GM21526 (cell line): ENCODE results near the gene ARMC6.

Experiments used
- ATAC-seq: cut with Tn5 transposase; IDR thresholded peaks from one replicate; pipeline ENCODE4 v1.9.1; 2021; ENCODE audit warnings: moderate library complexity; ENCODE audit not compliant: unreplicated experiment, low FRiP score

ARMC6 gene

DNA sequence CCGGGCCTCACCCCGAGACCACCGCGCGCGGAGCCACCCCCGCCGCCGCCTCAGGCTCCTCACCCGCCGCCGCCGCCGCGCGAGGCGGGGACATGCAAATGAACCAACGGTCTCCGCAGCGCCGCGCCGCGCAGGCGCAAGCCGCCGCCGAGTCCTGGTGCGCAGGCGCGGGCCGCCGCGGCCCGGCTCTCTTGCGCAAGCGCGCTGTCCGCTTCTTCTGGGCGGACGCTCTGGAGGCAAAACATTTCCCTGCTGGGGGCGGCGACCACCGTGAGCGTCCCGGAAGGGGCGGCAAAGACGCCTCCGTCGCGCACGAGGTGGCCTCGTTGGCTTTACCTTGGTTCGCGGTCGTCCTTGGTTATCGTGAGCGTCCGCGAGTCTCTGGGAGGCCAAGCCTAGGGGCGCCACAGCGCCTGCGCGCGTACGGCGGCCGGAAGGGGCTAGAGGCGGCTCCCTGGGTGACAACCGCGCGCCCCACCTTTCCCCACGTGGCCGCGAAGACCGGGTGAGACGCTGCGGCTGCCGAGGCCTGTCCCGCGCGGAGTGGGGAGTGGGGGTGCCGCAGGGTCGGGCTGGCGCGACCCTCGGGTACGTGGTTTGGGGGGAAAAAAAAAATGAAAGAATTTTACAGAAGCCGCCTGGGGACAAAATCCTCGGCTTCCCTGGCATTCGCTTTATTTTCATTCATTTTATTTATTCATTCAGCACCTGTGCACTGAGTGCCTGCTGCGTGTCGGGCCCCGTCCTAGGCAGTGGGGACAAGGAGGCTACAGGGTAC lies at the start of gene ARMC6, which contains the start of gene SUGP2:
Gene ARMC6, plus strand, starts transcription at position 178 of the 778 bp plus-strand sequence. CDS start 607 bp downstream, outside the sequence.
Gene SUGP2, minus strand, starts transcription at position 92 of the 778 bp plus-strand sequence. CDS start 2,446 bp downstream, outside the sequence.
- ATAC-seq = peak; percentile 63

DNA sequence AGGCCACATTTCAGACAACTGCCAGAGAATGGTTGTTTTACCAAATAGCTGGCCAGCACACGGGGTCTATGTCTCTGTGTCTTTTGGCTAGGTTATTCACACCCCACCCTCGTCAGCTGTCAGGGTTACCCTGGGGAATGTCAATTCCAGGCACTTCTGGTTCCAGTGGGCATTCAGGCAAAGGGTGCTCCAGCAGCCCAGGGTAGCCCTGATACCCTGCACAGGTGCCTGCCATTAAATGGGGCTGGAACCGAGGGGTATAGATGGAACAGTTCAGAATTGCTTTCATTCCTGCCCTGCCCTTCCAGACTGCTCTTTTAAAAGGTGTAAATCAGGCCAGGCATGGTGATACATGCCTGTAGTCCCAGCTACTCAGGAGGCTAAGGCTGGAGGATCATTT lies 49.2 kb upstream of the ARMC6 start:
- no peak for ATAC-seq

DNA sequence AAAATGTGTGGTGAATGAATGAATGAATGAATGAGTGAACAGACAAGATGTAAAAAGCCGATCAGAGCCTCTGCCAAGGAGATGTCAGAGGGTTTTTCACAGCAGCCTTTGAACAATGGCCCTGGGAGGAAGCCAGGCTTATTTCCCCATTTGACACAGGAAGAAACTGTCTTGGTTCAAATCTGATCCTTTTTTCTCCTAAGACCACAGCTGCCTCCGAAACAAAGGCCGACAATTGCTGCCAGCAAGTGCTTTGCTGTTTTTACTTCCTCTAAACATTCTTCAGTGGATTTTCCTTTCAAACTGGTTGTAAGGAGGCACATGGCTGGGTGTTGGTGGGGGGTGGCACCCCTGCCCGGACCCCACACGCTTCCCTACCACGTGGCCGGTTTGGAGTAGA lies 48.1 kb upstream of the ARMC6 start:
- ATAC-seq = no peak

DNA sequence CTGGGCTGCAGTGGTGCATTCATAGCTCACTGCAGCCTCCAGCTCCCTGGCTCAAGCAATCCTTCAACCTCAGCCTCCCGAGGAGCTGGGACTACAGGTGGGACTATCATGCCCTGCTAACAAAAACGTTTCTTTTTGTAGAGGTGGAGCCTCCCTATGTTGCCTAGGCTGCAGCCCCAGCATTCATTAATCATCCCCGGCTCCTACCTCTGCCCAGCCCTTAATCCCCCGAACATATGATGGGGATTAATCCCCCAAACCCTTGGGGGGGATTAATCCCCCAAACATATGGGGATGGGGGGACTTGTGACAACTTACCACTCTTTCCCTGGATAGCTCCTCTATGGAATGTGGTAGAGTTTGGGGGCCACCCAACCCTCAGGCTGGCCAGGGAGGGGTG lies 45.9 kb upstream of the ARMC6 start:
- ATAC-seq = no peak

DNA sequence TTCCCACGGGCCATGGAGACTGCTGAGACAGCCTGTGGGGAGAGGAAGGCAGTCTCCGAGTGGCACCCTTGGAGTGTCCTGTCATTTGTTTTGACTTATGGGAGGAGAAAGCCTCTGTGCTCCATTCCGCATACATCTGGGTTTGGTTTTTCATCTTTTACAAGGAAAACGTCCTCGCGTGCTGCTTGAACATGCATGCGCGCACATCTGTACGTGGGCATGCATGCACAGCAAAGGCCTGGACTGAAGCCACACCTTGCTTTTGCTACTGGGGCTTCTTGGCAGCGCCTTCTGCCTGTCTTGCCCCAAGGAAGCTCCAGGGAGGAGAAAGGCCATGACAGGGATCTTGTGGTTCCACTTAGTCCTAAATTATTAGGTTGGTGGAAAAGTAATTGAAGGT lies 44.1 kb upstream of the ARMC6 start:
- ATAC-seq = no peak

DNA sequence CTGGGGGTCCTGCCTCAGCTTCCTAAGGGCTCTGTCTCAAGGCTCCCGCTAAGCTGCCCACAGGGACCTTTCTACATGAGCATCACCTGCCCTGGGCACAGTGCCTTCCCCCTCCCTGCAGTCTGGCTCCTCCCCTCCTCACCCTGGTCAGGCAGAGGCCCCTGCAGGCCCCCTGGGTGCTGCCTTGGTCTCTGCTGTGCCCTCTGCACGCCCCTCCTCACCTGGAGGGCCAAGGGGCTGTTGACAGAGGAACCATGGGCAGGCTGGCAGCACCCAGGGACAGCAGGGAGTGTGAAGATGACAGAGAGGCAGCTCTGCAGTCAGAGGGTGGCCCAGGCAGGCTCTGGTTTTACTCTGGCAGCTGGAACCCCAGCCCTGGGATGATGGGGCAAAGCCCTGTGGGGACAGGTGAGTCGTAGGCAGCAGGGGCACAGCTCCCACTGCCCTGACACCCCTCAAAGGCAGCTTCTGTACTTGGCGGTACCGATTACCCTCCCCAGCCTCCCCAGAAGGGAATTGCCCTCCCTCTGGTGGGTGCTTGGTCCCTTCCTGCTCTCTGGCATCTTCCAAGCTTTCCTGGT lies 43.2 kb upstream of the ARMC6 start:
- ATAC-seq = no peak

DNA sequence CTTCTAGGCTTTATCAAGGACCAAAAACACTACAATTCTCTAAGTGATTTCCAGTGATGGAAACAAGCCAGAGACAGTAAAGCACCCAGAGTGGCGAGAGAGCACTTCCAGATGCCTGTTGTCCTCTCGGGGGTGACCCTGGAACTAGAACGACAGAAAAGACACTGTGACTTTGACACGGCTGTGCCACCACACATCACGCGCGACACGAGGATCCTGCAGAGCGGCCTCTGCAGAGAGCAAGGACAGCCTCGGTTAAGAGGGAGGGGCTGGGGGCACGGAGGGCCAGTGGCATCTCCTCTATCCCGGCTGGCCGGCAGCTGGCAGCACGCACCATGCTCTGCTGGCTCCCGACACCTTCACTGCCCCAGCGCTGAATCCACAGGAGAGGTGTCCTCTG lies 42.4 kb upstream of the ARMC6 start:
- no peak for ATAC-seq

DNA sequence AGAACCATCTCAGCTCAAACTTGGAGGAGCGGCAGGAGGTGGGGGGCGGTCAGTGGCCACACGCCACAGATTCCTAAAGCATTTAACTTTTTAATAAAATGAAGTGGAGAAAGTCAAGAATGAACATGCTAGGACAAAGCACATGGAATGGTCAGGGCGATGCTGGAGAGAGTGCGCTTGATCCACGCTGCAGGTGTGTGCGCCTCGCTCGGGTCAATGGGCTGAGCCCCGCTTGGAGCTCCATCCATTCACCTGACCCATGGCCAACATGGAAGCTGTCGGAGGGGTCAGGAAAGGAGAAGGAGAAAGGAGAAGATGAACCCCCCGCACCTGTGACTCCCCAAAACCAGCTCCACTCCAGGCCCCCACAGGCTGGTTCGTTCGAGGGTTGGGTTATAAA lies 41.9 kb upstream of the ARMC6 start:
- no peak for ATAC-seq

DNA sequence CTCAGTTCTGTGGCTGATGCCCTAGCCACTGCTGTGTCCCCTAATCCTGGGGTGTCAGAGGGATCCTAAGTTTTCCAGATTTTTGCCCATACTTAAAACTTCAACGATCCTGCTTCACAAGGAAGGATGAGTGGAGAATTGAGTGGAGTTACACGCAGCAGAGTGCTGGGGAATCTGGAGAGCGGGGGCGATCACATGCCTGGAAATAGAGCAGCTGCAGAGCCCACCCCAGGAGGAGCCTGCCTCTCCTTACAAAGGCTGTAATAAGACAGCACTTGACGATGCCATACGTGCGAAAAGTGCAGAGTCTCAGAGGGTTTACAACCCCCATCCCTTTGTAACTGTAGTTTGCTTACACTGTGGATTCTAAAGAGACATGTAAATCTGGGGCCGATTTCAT lies 40.7 kb upstream of the ARMC6 start:
- no peak for ATAC-seq

DNA sequence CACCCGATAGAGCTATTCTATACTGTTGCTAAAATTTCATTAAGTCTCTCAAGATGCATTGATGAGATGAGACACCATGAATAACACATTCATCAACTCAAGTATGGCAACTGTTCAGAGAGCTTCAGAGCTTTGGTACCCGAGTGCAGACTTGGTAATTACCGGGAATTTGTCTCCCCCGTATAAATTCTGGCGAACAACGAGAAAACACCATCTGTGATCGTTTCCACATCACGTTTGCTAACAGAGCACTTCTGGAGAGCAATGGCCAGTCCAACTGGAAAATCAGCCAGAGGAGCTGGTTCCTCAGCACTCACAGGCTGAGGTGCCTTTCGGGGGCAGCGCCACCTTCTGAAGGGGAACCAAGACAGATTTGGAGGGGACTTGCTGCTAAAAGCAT lies 40.3 kb upstream of the ARMC6 start:
- ATAC-seq = no peak

DNA sequence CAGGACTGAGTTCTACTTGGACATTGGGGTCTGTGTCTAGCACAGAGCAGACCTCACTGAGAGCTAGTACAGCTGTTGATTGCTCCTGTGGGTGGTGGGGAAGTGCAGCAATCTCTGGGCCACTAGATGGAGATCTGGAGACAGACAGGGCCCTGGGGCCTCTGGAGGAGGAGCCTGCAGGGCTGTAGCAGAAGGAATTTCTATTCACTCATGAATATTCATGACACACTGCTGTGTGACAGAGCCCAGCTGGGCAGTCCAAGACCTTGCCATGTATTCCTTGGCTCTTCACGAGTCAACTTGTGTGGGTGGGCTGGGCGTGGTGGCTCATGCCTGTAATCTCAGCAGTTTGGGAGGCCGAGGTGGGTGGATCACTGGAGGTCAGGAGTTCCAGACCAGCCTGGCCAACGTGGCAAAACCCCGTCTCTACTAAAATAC lies 37.6 kb upstream of the ARMC6 start:
- ATAC-seq = no peak

DNA sequence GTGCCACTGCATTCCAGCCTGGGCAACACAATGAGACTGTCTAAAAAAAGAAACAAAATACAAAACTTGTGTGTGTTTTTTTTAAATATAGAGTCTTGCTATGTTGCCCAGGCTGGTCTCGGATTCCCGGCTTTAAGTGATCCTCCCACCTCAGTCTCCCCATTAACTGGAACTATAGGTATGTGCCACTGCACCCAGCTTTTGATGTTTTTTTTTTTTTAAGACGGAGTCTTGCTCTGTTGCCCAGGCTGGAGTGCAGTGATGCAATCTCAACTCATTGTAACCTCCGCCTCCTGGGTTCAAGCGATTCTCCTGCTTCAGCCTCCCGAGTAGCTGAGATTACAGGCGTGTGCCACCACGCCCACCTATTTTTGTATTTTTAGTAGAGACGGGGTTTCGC lies 37.1 kb upstream of the ARMC6 start:
- ATAC-seq = no peak

DNA sequence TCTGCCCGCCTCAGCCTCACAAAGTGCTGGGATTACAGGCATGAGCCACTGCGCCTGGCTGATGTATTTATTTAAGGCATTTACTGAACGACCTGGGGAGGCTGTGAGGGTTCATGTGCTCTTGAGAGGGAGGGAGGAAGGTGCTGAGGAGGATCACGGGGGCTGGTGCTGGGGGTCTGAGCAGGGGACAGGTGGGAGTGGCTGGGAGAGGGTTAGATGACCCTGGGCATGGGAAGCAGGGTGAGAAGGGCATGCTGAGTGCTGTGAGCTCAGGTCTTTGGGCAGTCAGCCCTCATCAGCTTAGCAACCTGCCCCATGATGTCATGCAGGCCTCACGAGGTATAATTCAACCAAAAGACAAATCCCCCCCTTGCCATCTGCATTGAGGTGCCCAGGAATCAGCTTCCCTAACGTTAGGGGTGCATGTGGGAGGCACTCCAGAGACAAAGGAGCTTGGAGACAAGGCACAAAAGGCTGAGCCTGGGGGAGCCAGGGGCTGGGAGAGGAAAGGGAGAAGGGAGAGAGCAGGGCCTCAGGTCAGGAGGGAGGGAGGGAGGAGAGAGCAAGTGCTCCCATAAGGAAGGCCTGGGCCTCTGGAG lies 36.5 kb upstream of the ARMC6 start:
- no peak for ATAC-seq

DNA sequence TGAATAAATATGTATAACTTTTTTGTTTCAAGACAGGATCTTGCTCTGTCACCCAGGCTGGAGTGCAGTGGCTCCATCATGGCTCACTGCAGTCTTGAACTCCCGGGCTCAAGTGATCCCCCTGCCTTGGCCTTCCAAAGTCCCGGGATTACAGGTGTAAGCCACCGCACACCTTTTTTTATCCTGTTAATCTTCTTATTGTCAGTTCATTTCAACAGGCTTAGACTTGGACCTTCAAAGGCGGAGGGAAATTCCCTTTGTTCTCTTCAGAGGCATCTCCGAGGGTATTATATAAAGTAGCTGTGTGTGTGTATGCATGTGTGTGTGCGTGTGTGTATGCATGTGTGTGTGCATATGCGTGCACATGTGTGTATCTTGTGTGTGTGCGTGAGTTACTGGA lies 35.1 kb upstream of the ARMC6 start:
- ATAC-seq = no peak

DNA sequence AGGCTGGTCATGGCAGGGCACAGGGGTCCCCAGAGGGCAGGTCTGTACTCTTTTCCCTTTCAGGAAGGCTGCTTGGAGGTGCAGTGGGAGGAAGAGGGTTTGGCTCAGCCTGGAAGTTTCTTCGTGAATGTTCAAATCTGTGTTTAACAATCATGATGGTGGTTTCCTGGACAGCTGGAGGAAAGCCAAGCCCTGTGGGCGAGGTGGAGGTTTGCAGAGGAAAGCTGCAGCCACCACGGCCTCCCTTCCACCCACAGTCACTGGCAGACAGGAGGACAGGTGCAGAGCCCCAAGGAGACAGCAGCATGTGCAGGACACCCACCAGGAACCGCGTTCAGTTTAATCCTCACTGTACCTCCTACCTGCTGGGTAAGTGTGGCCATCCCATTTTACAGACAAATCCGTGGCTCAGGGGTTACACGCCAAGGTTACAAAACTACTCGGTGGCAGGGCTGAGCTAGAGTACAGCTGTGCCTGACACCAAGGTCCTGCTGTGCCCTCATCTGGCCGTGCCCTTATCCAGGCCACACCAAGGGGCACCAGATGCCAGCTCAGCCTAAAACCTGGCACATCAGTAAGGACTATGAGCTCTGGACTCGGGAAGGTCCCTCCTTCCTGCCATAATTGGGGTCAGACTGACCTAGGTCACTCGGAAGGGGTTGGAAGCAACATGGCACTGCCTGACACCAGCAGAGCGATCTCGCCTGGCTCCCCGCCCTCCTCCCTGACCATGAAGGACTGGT lies 34.2 kb upstream of the ARMC6 start:
- no peak for ATAC-seq

DNA sequence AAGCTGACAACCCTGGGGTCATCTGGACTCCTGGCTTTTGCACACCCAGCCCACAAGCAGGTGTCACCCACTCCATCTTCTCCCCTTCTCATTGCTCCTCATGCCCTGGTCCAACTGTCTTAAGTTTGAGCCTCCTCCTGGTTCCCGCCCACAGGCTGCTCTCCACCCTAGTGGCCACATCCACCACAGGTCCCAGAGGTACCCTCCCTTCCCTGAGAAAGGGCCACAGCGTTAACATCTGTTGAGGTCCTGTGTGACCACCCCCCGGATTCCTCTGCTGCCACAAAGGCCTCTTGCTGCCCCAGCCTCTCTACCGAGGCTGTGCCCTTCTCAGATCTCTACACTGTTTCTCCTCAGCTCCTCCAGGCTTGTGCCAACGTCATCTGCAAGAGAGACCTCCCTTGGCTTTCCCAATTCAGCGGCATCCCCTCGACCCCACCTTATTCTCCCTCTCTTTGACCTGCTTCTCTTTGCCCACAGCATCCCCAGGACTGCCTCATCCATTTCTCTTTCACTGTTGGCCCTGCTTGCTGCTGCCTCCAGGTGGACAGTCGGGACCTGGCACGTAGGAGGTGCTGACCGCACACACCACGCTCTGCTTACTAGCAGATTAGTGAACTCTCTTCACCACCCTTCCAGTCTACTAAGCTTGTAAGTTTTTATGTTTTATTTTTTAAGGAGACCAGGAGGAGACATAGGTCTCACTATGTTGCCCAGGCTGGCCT lies 33.3 kb upstream of the ARMC6 start:
- ATAC-seq = no peak

DNA sequence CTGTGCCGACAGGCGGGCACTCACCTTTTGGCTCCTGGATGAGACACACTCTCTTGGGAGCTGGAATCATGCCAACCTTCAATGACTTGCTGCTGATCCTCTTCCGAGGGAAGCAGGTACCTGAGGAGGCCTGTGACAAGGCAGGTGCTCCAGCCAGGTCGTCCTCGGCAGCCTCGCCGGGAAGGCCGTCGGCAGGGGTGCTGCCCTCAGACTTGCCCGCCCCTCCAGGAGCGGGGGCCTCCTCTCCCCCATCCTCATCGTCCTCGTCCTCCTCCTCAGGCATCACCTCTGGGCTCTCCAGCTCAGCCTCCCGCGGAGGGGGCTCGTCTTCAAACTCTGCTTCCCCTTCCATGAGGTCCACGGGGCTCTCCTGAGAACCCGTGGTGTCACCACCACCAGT lies 29.3 kb upstream of the ARMC6 start:
- ATAC-seq = no peak

DNA sequence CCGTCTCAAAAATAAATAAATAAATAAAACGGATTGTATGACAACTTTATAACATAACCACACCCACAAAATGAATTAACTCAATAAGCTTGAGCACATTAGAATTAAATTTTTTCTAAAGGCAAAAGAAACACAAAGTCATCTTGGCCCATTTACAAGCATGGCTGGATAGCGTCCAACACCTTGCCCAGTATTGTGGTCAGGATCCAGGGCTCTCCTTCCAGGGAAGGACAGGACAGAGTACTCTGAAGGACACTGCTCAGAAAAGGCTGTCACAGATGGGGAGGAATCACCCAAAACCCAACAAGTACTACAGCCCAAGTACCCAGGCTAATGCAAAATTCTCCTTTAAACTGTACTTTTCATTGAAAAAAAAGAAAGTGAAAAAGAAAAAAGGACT lies 27.2 kb upstream of the ARMC6 start:
- ATAC-seq = no peak

DNA sequence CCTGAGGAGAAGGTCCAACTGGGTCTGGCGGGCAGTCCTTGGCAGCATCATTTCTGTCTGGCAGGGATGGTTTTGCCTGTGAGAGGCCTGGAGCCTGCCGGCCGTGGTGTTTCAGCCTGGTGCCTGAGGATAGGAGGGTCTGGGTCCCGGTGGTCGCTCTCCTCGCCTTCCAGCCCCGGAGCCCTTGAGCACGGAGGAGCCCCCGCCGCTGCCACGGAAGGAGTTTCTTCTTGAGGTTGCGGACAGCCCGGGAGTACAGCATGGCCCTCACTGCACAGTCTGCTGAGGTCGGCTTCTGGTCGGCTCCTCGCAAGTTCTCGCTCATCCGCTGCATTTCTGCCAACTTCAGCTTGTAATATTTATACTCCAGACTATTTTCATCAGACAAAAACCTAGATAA lies 23.5 kb upstream of the ARMC6 start:
- ATAC-seq = no peak

DNA sequence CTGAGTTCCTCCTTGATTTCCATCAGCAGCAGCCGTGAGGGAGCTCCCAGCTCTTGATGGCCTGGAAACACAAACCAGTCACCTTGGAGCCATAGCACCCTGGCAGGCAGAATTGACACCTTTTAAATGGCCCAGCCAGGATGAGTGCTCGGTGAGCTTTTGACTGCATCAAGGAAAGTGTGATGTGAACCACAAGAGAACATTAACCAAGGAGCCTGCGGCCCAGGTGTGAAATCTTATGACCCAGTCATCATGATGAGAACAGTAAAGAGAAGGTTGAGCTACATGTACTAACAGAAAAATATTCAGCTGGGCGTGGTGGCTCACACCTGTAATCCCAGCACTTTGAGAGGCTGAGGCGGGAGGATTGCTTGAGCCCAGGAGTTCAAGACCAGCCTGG lies 22.9 kb upstream of the ARMC6 start:
- ATAC-seq = no peak

DNA sequence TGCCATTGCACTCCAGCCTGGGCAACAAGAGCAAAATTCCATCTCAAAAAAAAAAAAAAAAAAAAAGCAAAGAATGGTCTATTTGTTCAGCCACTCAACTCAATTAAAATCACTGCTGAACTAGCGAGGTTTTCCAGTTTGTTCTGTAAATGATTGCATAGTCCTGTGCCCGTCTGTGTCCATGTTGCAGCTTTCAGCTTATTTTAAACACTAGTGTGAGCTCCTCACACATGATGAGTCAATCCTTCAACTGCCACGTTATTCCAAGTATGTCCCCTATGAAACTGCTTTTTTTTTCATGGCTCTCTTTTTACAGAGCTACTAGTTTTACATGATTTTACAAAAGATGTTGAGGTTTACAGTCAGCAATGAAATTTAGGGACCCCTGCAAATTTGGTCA lies 12.3 kb upstream of the ARMC6 start:
- ATAC-seq = no peak
